Keratinocyte (primary cell): Measurements from ENCODE around the gene TMF1. TPM values are rescaled to one million over a fixed set of nuclear protein-coding genes. Genes with fewer than 3 reads are reported as not detected.

Experiments
- DNase-seq: peaks from one replicate; pipeline ENCODE4 v3.0.0-alpha.2; 2011; ENCODE audit warnings: low read depth, missing footprints, low spot score
- FAIRE-seq: peaks from 2 replicates; lab custom pipeline; 2011; peaks lifted over from hg19 to GRCh38; lab: Jason Lieb, UNC
- H2AFZ ChIP-seq: 2 replicates; pipeline ENCODE4 v1.6.0; 2012; ENCODE audit warnings: low read length, control low read depth, inconsistent platforms; ENCODE audit not compliant: control insufficient read depth
- H3K27ac ChIP-seq: 2 replicates; pipeline ENCODE4 v1.5.1; 2011; ENCODE audit warnings: low read length; ENCODE audit not compliant: control insufficient read depth, insufficient read depth
- H3K27me3 ChIP-seq: 3 replicates; pipeline ENCODE4 v1.6.0; 2011; ENCODE audit warnings: low read length; ENCODE audit not compliant: control insufficient read depth, insufficient read depth; ENCODE audit errors: extremely low read depth
- H3K36me3 ChIP-seq, 2 experiments: 2 replicates in 1 of 2; 3 replicates in 1 of 2; pipeline ENCODE4 v1.5.1; 2011; ENCODE audit warnings: low read length in 2 of 2, mild to moderate bottlenecking in 1 of 2; ENCODE audit not compliant: control insufficient read depth in 2 of 2, insufficient read depth in 2 of 2; ENCODE audit errors: extremely low read depth in 1 of 2
- H3K4me1 ChIP-seq: 3 replicates; pipeline ENCODE4 v1.5.1; 2011; ENCODE audit warnings: low read length; ENCODE audit not compliant: control insufficient read depth, insufficient read depth; ENCODE audit errors: extremely low read depth
- H3K4me2 ChIP-seq: 3 replicates; pipeline ENCODE4 v1.6.0; 2011; ENCODE audit warnings: low read depth, low read length; ENCODE audit not compliant: control insufficient read depth, insufficient read depth; ENCODE audit errors: extremely low read depth
- H3K4me3 ChIP-seq, 3 experiments: fragments of 200-600 bp in 1 of 3; sonication (generic) in 1 of 3; 2 replicates in 2 of 3; 3 replicates in 1 of 3; pipeline ENCODE4 v1.5.1; 2011 to 2016; ENCODE audit warnings: low read length in 3 of 3, mild to moderate bottlenecking in 3 of 3, control low read depth in 2 of 3, inconsistent platforms in 1 of 3, low read depth in 1 of 3, mixed read lengths in 1 of 3, mixed run types in 1 of 3, moderate library complexity in 1 of 3; ENCODE audit not compliant: control insufficient read depth in 2 of 3, insufficient read depth in 2 of 3; ENCODE audit errors: extremely low read depth in 1 of 3
- H3K79me2 ChIP-seq: 2 replicates; pipeline ENCODE4 v1.6.0; 2012; ENCODE audit warnings: low read length; ENCODE audit not compliant: control insufficient read depth, insufficient read depth
- H3K9ac ChIP-seq: 3 replicates; pipeline ENCODE4 v1.6.0; 2011; ENCODE audit warnings: low read length; ENCODE audit not compliant: control insufficient read depth, insufficient read depth; ENCODE audit errors: extremely low read depth
- H3K9me1 ChIP-seq: 3 replicates; pipeline ENCODE4 v1.6.0; 2011; ENCODE audit warnings: low read length; ENCODE audit not compliant: control insufficient read depth, insufficient read depth; ENCODE audit errors: extremely low read depth
- H3K9me3 ChIP-seq: 2 replicates; pipeline ENCODE4 v1.5.1; 2012; ENCODE audit warnings: low read depth, low read length; ENCODE audit not compliant: control insufficient read depth
- H4K20me1 ChIP-seq: 3 replicates; pipeline ENCODE4 v1.6.0; 2011; ENCODE audit warnings: low read length; ENCODE audit not compliant: control insufficient read depth, insufficient read depth; ENCODE audit errors: extremely low read depth
- CTCF ChIP-seq, 3 experiments: IDR thresholded peaks in 1 of 3; conservative IDR thresholded peaks in 1 of 3; optimal IDR thresholded peaks in 1 of 3; 2 replicates in 2 of 3; 3 replicates in 1 of 3; pipeline versions ENCODE3 to v1.5.1; 2011; ENCODE audit warnings: low read length in 3 of 3, mild to moderate bottlenecking in 3 of 3, moderate library complexity in 2 of 3, control low read depth in 1 of 3, inconsistent platforms in 1 of 3; ENCODE audit not compliant: insufficient read depth in 2 of 3; ENCODE audit errors: extremely low read depth in 1 of 3
- EZH2 ChIP-seq: IDR thresholded peaks from one replicate; pipeline ENCODE4 v1.6.1; 2012; ENCODE audit warnings: inconsistent platforms, mild to moderate bottlenecking, low read length, moderate library complexity
- dilution Hi-C: fragments of 300-500 bp; cut with MboI; formaldehyde crosslinking; loops from one replicate; pipeline ENCODE4 v1.7.0; 2020; ENCODE audit warnings: low sequenced_read_pairs; ENCODE audit not compliant: extremely low pct_ligation_motif_present
- polyA plus RNA-seq, 5 experiments: library from polyadenylated mRNA; depleted of rRNA in 3 of 5; stranded (reverse) in 3 of 5; stranded (forward) in 1 of 5; unstranded in 1 of 5; fragments of >200 nt; gene quantifications; 1 replicate in 1 of 5; 2 replicates in 3 of 5; 3 replicates in 1 of 5; pipeline versions ENCODE4 v1.2.1 to v1.2.3, GENCODE V29; 2011 to 2012; ENCODE audit warnings: missing spikeins in 2 of 5, low read depth in 1 of 5, low replicate concordance in 1 of 5

TMF1 gene
- polyA plus RNA-seq, 1 donor (not counting 4 experiments of a cell fraction or from before 2014, with no cell fraction given), result 13.7 TPM

- no peak overlapping the region for H3K27ac ChIP-seq
- no peak overlapping the region for H3K4me2 ChIP-seq
- dilution Hi-C loops, result no loop called here
- TF ChIP-seq CTCF (optimal IDR thresholded peaks at IDR 0.05 in 1 of 3, IDR thresholded peaks at IDR 0.05 in 1 of 3, conservative IDR thresholded peaks at IDR 0.05 in 1 of 3; ENCODE audit: extremely low read depth in 1 of 3, insufficient read depth in 2 of 3, low read length in 3 of 3) (no peak), EZH2 (no peak)
- no peaks in the 10 kb centered on the region for H3K9me3 ChIP-seq
- no peaks in the 10 kb centered on the region for H3K9me1 ChIP-seq
- H3K27me3 ChIP-seq, result no peaks in the 10 kb centered on the region
- no peak overlapping the region for H3K9ac ChIP-seq
- no peak overlapping the region for H2AFZ ChIP-seq
- no peaks in the 10 kb centered on the region for H3K4me1 ChIP-seq
- peaks cover 31 to 36% of the 10 kb centered on the region in 2 experiments for H3K36me3 ChIP-seq
- FAIRE-seq (no peak), DNase-seq (no peak)
- no peaks in the 10 kb centered on the region for H3K79me2 ChIP-seq
- H4K20me1 ChIP-seq, result no peaks in the 10 kb centered on the region
- no peak overlapping the region for H3K4me3 ChIP-seq
Observed at GRCh38 chr3:68984011-68984530, 68.1 kb downstream of the TMF1 start.

GRCh38 chr3:68977486-68978167 is 74.5 kb downstream of the TMF1 start:
- H3K27ac ChIP-seq, result no peak overlapping the region
- dilution Hi-C loops, result no loop called here
- TF ChIP-seq EZH2 (no peak), CTCF (optimal IDR thresholded peaks at IDR 0.05 in 1 of 3, IDR thresholded peaks at IDR 0.05 in 1 of 3, conservative IDR thresholded peaks at IDR 0.05 in 1 of 3; ENCODE audit: extremely low read depth in 1 of 3, insufficient read depth in 2 of 3, low read length in 3 of 3) (no peak)
- no peak overlapping the region for H3K9ac ChIP-seq
- DNase-seq, result no peak
- peaks cover 18 to 19% of the 10 kb centered on the region in 2 experiments for H3K36me3 ChIP-seq
- no peak overlapping the region for H3K4me2 ChIP-seq
- H3K79me2 ChIP-seq, result no peaks in the 10 kb centered on the region
- no peaks in the 10 kb centered on the region for H3K9me3 ChIP-seq
- no peaks in the 10 kb centered on the region for H3K9me1 ChIP-seq
- H3K4me1 ChIP-seq, result no peaks in the 10 kb centered on the region
- no peaks in the 10 kb centered on the region for H3K27me3 ChIP-seq
- no peak for FAIRE-seq
- no peak overlapping the region for H3K4me3 ChIP-seq
- no peaks in the 10 kb centered on the region for H4K20me1 ChIP-seq
- no peak overlapping the region for H2AFZ ChIP-seq
